Gastroesophageal sphincter (tissue), 4 donors: ENCODE data around the gene MGAT3. TPM values are rescaled to one million over a fixed set of nuclear protein-coding genes. Genes with fewer than 3 reads are reported as not detected.

ENCODE experiments used
- ATAC-seq: fragments of 150-250 bp; one replicate; pipeline ENCODE4 v1.9.1; 2016; ENCODE audit warnings: mild to moderate bottlenecking, moderate library complexity
- H3K27ac ChIP-seq, 4 donors: fragments of 200-600 bp; sonication (generic) in 3 of 4; 1 replicate in 3 of 4; 2 replicates in 1 of 4; pipeline ENCODE4 v1.5.1; 2016 to 2019
- H3K27me3 ChIP-seq: fragments of 200-600 bp; sonication (generic); one replicate; pipeline ENCODE4 v1.5.1; 2019
- H3K36me3 ChIP-seq, 2 donors: fragments of 200-600 bp; sonication (generic); one replicate each; pipeline ENCODE4 v1.5.1; 2019; ENCODE audit warnings: control low read depth in 1 of 2
- H3K4me1 ChIP-seq, 3 donors: fragments of 200-600 bp; sonication (generic); 1 replicate in 2 of 3; 2 replicates in 1 of 3; pipeline ENCODE4 v1.5.1; 2016 to 2019; ENCODE audit warnings: control low read depth in 2 of 3
- H3K4me3 ChIP-seq, 2 donors: fragments of 200-600 bp; sonication (generic); one replicate each; pipeline ENCODE4 v1.5.1; 2019; ENCODE audit warnings: mild to moderate bottlenecking in 1 of 2, moderate library complexity in 1 of 2
- H3K9me3 ChIP-seq, 3 donors: fragments of 200-600 bp; sonication (generic); one replicate each; pipeline ENCODE4 v1.5.1; 2017 to 2019; ENCODE audit warnings: control low read depth in 2 of 3
- EP300 ChIP-seq: sonication (generic); formaldehyde crosslinking; IDR thresholded peaks from one replicate; pipeline ENCODE4 v1.6.1; 2017; ENCODE audit warnings: antibody characterized with exemption, mild to moderate bottlenecking
- POLR2A ChIP-seq, 2 donors: fragments of 450-650 bp; IDR thresholded peaks; one replicate each; pipeline ENCODE4 v1.6.1; 2017; ENCODE audit warnings: antibody characterized with exemption in 2 of 2, mild to moderate bottlenecking in 2 of 2, moderate library complexity in 1 of 2
- POLR2AphosphoS5 ChIP-seq: sonication (generic); formaldehyde crosslinking; IDR thresholded peaks from one replicate; pipeline ENCODE4 v1.6.1; 2017; ENCODE audit warnings: antibody characterized with exemption
- WGBS, 2 donors: methylation state at CpG; one replicate each; pipeline ENCODE4 v1.1.5; 2018; ENCODE audit warnings: low coverage in 1 of 2; 5-methylcytosine and 5-hydroxymethylcytosine counted together
- total RNA-seq, 4 donors: library from RNA; depleted of rRNA; stranded (reverse); fragments of >200 nt; gene quantifications; one replicate each; pipeline ENCODE4 v1.1.0, GENCODE V29; 2016
- TF ChIP-seq, protein P1 (sequence below), 4 experiments: fragments of 200-600 bp in 2 of 4; fragments of 450-650 bp in 2 of 4; sonication (generic) in 1 of 4; IDR thresholded peaks; one replicate each; pipeline ENCODE4 v1.5.1; 2017 to 2019; ENCODE audit warnings: antibody characterized with exemption in 4 of 4, mild to moderate bottlenecking in 2 of 4, moderate library complexity in 2 of 4

MGAT3 gene
- total RNA-seq, 4 donors from 2014 or later: 2.6 to 3.9 (median 2.9) TPM

DNA sequence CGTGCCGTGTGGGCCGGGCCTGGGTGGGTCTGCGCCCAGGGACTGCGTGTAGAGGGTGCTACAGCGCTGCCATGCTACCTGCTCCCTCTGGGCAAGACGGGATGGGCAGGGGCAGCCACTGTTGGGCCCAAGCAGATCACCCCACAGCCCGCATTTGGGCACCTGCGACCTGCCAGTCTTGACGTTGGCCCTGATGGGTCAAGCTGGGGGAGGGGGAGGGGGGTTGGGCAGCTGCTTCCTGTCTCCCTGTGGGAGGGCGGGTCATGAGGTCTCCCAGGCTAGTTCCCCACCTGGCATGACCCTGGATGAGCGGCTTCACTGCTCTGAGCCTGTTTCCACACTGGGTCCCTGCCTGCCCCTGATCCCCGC is 78.5 kb downstream of the MGAT3 start:
- Histone ChIP-seq H3K9me3 (no peaks in the 10 kb centered on the region), H3K4me1 (peaks cover 2 to 32% (median 22%) of the 10 kb centered on the region in 3 donors), H3K27ac (no peak overlapping the region), H3K4me3 (no peak overlapping the region), H3K27me3 (no peaks in the 10 kb centered on the region), H3K36me3 (peaks cover 0 to 3% of the 10 kb centered on the region in 2 donors)
- no CpG with 5 or more reads among the region's 13 CpGs for WGBS, 2 donors
- ATAC-seq: no peak
- TF ChIP-seq, protein P1, sequence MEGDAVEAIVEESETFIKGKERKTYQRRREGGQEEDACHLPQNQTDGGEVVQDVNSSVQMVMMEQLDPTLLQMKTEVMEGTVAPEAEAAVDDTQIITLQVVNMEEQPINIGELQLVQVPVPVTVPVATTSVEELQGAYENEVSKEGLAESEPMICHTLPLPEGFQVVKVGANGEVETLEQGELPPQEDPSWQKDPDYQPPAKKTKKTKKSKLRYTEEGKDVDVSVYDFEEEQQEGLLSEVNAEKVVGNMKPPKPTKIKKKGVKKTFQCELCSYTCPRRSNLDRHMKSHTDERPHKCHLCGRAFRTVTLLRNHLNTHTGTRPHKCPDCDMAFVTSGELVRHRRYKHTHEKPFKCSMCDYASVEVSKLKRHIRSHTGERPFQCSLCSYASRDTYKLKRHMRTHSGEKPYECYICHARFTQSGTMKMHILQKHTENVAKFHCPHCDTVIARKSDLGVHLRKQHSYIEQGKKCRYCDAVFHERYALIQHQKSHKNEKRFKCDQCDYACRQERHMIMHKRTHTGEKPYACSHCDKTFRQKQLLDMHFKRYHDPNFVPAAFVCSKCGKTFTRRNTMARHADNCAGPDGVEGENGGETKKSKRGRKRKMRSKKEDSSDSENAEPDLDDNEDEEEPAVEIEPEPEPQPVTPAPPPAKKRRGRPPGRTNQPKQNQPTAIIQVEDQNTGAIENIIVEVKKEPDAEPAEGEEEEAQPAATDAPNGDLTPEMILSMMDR (IDR thresholded peaks at IDR 0.05): no peak
- TF ChIP-seq EP300 (no peak), POLR2A (IDR thresholded peaks at IDR 0.05) (no peak), POLR2AphosphoS5 (no peak)

DNA sequence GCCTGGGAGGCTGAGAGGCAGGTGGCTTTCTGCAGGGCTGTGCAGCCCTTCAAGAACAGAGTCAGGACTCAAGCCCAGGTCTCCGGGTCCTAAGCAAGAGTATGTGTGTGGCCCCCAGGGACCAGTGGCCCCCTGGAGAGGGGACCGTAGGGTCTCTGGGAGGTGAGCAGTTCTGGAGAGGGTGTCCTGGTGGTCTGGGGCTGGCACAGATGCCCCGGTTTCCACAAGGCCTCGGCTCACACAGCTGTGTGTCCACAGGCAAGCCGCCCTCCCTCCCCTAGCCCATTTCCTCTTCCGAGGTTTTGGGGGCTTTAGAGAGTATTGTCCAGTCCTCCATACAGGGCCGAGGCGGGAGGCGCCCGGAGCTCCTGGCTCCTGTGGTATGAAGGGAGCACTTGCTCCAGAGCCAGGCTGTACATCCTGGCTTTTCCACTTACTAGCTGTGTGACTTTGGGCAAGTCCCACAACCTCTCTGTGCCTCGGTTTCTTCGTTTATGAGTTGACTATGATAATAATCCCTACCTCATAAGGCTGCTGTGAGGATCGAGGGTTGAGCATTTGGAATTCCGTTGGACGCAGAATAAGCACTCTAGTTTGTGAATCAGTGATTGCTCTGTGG is 79.1 kb downstream of the MGAT3 start:
- no peaks in the 10 kb centered on the region for H3K27me3 ChIP-seq
- H3K9me3 ChIP-seq: no peaks in the 10 kb centered on the region
- no peak for ATAC-seq
- no peaks in the 10 kb centered on the region for H3K36me3 ChIP-seq
- peaks cover 2 to 26% (median 16%) of the 10 kb centered on the region in 3 donors for H3K4me1 ChIP-seq
- H3K27ac ChIP-seq: no peak overlapping the region
- WGBS, 2 donors: 83 to 94% methylated on average over 3 to 7 of the region's 15 CpGs
- no peak overlapping the region for H3K4me3 ChIP-seq
- TF ChIP-seq, protein P1 (IDR thresholded peaks at IDR 0.05): no peak
- no peak for TF ChIP-seq POLR2AphosphoS5
- TF ChIP-seq POLR2A (IDR thresholded peaks at IDR 0.05): no peak
- no peak for TF ChIP-seq EP300

DNA sequence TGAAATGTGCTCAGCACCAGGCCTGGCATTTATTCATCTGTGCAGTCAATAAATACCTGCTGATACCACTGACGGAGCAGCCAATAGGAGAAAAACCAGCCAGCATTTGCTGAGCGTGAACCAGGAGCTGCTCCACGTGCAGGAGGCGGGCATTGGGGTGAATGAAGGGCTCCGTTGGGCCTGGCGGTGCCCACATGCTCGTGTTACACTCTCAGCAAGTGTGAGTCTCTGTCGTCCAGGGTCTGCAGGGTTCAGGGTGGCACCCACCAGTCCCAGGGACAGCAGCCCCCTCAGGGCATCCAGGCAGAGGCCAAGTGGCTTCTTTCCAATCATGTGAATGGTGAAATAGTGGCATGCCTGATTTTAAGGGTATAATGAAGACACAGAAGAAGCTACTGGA is 79.9 kb downstream of the MGAT3 start:
- peaks cover 4% of the 10 kb centered on the region for H3K27me3 ChIP-seq
- no peaks in the 10 kb centered on the region for H3K36me3 ChIP-seq
- H3K4me3 ChIP-seq: no peak overlapping the region
- ATAC-seq: no peak
- peaks cover 0 to 19% (median 8%) of the 10 kb centered on the region in 3 donors for H3K4me1 ChIP-seq
- H3K9me3 ChIP-seq: no peaks in the 10 kb centered on the region
- TF ChIP-seq, protein P1 (IDR thresholded peaks at IDR 0.05): no peak
- TF ChIP-seq POLR2A (IDR thresholded peaks at IDR 0.05) (no peak), POLR2AphosphoS5 (no peak), EP300 (no peak)
- 70% methylated on average over 4 of the region's 8 CpGs; no CpG with 5 or more reads in 1 of the 2 donors for WGBS, 2 donors
- H3K27ac ChIP-seq: no peak overlapping the region

DNA sequence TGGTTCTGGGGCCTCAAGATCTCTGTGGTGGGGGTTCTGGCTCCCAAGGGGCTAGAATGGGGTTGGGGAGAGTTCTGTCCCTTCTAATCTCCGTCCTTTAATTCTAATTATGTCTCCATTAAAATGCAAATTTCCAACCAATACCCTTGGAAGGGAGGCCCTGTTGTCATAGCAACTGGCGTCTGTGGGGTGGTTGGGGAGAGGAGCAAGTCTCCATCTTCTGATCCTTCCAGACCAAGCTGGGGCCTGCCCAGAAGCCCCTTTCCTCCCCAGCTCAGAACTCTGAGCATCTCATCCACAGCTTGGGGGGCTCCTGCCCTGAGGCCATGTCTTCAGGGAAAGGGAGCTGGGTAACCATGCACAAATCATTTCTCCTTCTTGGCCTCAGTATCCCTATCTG is 81.2 kb downstream of the MGAT3 start:
- TF ChIP-seq POLR2A (IDR thresholded peaks at IDR 0.05): no peak
- no peak for TF ChIP-seq POLR2AphosphoS5
- TF ChIP-seq, protein P1 (IDR thresholded peaks at IDR 0.05): no peak
- TF ChIP-seq EP300: no peak
- no peak overlapping the region for H3K4me3 ChIP-seq
- no peaks in the 10 kb centered on the region for H3K9me3 ChIP-seq
- no peak for ATAC-seq
- peaks cover 0 to 14% (median 5%) of the 10 kb centered on the region in 3 donors for H3K4me1 ChIP-seq
- WGBS, 2 donors: 24 to 33% methylated on average over 1 to 2 of the region's 2 CpGs
- peaks cover 17% of the 10 kb centered on the region for H3K27me3 ChIP-seq
- no peaks in the 10 kb centered on the region for H3K36me3 ChIP-seq
- H3K27ac ChIP-seq: no peak overlapping the region

Other genes starting within 250 kb of the MGAT3 start
- 10 to 100 TPM in 3 of 4 donors, 1 to 10 TPM in 1; 7.1 to 27.9 (median 15.1) TPM for gene PDGFB, start 212.0 kb upstream of the MGAT3 start, total RNA-seq
- 1,000 to 10,000 TPM; 1,539 to 2,425 (median 1,793) TPM for gene RPL3, start 137.4 kb upstream of the MGAT3 start, total RNA-seq
- 10 to 100 TPM; 13.3 to 34.2 (median 20.1) TPM for gene SYNGR1, start 107.0 kb upstream of the MGAT3 start, total RNA-seq
- gene TAB1, start 57.2 kb upstream of the MGAT3 start, total RNA-seq: 10 to 100 TPM; 20.6 to 29.0 (median 23.8) TPM
- gene MIEF1, start 45.3 kb downstream of the MGAT3 start, total RNA-seq: 10 to 100 TPM; 17.8 to 28.3 (median 21.4) TPM
- gene ATF4, start 63.5 kb downstream of the MGAT3 start, total RNA-seq: 100 to 1,000 TPM; 450 to 718 (median 563) TPM
- gene RPS19BP1, start 75.7 kb downstream of the MGAT3 start, total RNA-seq: 100 to 1,000 TPM; 144 to 176 (median 160) TPM
- under 1 TPM; 0.04 to 0.54 (median 0.11) TPM for gene CACNA1I, start 113.7 kb downstream of the MGAT3 start, total RNA-seq